ENCODE data around the gene ALDH1B1. TPM values are rescaled to one million over a fixed set of nuclear protein-coding genes. Genes with fewer than 3 reads are reported as not detected.

Gene ALDH1B1
- total RNA-seq, 3 donors from 2014 or later = 10.2 to 18.4 (median 11.0) TPM

- DNase-seq (ENCODE audit: low spot score in 2 of 2) = no peak
- no peaks in the 10 kb centered on the region for H3K4me1 ChIP-seq
- TF ChIP-seq POLR2AphosphoS5 (IDR thresholded peaks at IDR 0.05) (no peak), CTCF (IDR thresholded peaks at IDR 0.05) (peak; percentile 45 to 55 (median 52)), POLR2A (IDR thresholded peaks at IDR 0.05) (no peak)
- no peaks in the 10 kb centered on the region for H3K27me3 ChIP-seq
- H3K4me3 ChIP-seq = no peak overlapping the region
- H3K36me3 ChIP-seq = no peaks in the 10 kb centered on the region
- H3K27ac ChIP-seq = no peak overlapping the region
- intact Hi-C loops (cut with DNase I; ENCODE audit: low total_unique reads) = no loop called here
- H3K9me3 ChIP-seq = no peaks in the 10 kb centered on the region
Observed at GRCh38 chr9:38432922-38433510, 40.5 kb downstream of the ALDH1B1 start.

- DNase-seq (ENCODE audit: low spot score in 2 of 2) = no peak
- Histone ChIP-seq H3K36me3 (no peaks in the 10 kb centered on the region), H3K27ac (no peak overlapping the region), H3K9me3 (no peaks in the 10 kb centered on the region), H3K4me1 (no peaks in the 10 kb centered on the region), H3K27me3 (no peaks in the 10 kb centered on the region), H3K4me3 (no peak overlapping the region)
- TF ChIP-seq POLR2A (IDR thresholded peaks at IDR 0.05) (no peak), POLR2AphosphoS5 (IDR thresholded peaks at IDR 0.05) (no peak), CTCF (IDR thresholded peaks at IDR 0.05) (no peak)
- intact Hi-C loops (cut with DNase I; ENCODE audit: low total_unique reads) = no loop called here
Observed at GRCh38 chr9:38434365-38434764, 41.9 kb downstream of the ALDH1B1 start.

GRCh38 chr9:38434853-38435252 is 42.4 kb downstream of the ALDH1B1 start:
- no peak for DNase-seq (ENCODE audit: low spot score in 2 of 2)
- Histone ChIP-seq H3K27me3 (no peaks in the 10 kb centered on the region), H3K36me3 (no peaks in the 10 kb centered on the region), H3K4me3 (no peak overlapping the region), H3K9me3 (no peaks in the 10 kb centered on the region), H3K27ac (no peak overlapping the region), H3K4me1 (no peaks in the 10 kb centered on the region)
- intact Hi-C loops (cut with DNase I; ENCODE audit: low total_unique reads) = no loop called here
- TF ChIP-seq CTCF (IDR thresholded peaks at IDR 0.05) (no peak), POLR2AphosphoS5 (IDR thresholded peaks at IDR 0.05) (no peak), POLR2A (IDR thresholded peaks at IDR 0.05) (no peak)

- intact Hi-C loops (cut with DNase I; ENCODE audit: low total_unique reads) = no loop called here
Observed at GRCh38 chr9:38435521-38435920, 43.0 kb downstream of the ALDH1B1 start.

GRCh38 chr9:38436708-38437107 is 44.2 kb downstream of the ALDH1B1 start:
- H3K27ac ChIP-seq = peak overlapping the region; percentile 69 to 70
- no peaks in the 10 kb centered on the region for H3K36me3 ChIP-seq
- no peak overlapping the region for H3K4me3 ChIP-seq
- no peaks in the 10 kb centered on the region for H3K4me1 ChIP-seq
- DNase-seq (ENCODE audit: low spot score in 2 of 2) = no peak
- no peaks in the 10 kb centered on the region for H3K27me3 ChIP-seq
- TF ChIP-seq POLR2AphosphoS5 (IDR thresholded peaks at IDR 0.05) (no peak), POLR2A (IDR thresholded peaks at IDR 0.05) (no peak), CTCF (IDR thresholded peaks at IDR 0.05) (no peak)
- intact Hi-C loops (cut with DNase I; ENCODE audit: low total_unique reads) = no loop called here
- no peaks in the 10 kb centered on the region for H3K9me3 ChIP-seq

More at GRCh38 chr9:38435521-38435920, 43.0 kb downstream of the ALDH1B1 start:
- no peaks in the 10 kb centered on the region for H3K27me3 ChIP-seq
- TF ChIP-seq CTCF (IDR thresholded peaks at IDR 0.05) = no peak
- no peak for TF ChIP-seq POLR2A (IDR thresholded peaks at IDR 0.05)
- TF ChIP-seq POLR2AphosphoS5 (IDR thresholded peaks at IDR 0.05) = no peak
- no peak overlapping the region for H3K27ac ChIP-seq
- no peak for DNase-seq (ENCODE audit: low spot score in 2 of 2)
- no peaks in the 10 kb centered on the region for H3K36me3 ChIP-seq
- H3K4me3 ChIP-seq = no peak overlapping the region
- H3K9me3 ChIP-seq = no peaks in the 10 kb centered on the region
- H3K4me1 ChIP-seq = no peaks in the 10 kb centered on the region

Data from breast epithelium (tissue), 4 donors.